Measurements from ENCODE around the gene SRSF5. TPM values are rescaled to one million over a fixed set of nuclear protein-coding genes. Genes with fewer than 3 reads are reported as not detected.
"Not testable (repeated sequence)": the region's sequence is repeated elsewhere in the genome, so short reads cannot be mapped to it uniquely, and the experiment has no call there.

The SRSF5 gene
- total RNA-seq (100 to 1,000 TPM; 188 to 199 TPM), polyA plus RNA-seq (ENCODE audit: insufficient read length in 6 of 6) (100 to 1,000 TPM; 646 to 780 (median 689) TPM)
- long read RNA-seq, donor 1, transcript SRSF5-208 (2 exons, 947 nt), result minor isoform, 24 of 635 reads
- long read RNA-seq, donor 1, transcript SRSF5-207 (6 exons, 3,044 nt), result minor isoform, 7 of 635 reads
- long read RNA-seq, donor 1, transcript SRSF5-217 (8 exons, 1,500 nt), result major isoform, 28 of 635 reads
- long read RNA-seq, donor 1, transcript SRSF5-216 (4 exons, 644 nt), result minor isoform, 7 of 635 reads
- long read RNA-seq, donor 1, partial matches to known transcripts, result 499 of 635 reads
- long read RNA-seq, donor 1, other reads (novel, unspliced or antisense), result 58 of 635 reads
- long read RNA-seq, donor 2, transcript SRSF5-217 (8 exons, 1,500 nt), result major isoform, 18 of 410 reads
- long read RNA-seq, donor 2, transcript SRSF5-201 (8 exons, 1,638 nt), result minor isoform, 5 of 410 reads
- long read RNA-seq, donor 2, transcript SRSF5-218 (2 exons, 622 nt), result minor isoform, 5 of 410 reads
- long read RNA-seq, donor 2, transcript SRSF5-208 (2 exons, 947 nt), result minor isoform, 14 of 410 reads
- long read RNA-seq, donor 2, partial matches to known transcripts, result 299 of 410 reads
- long read RNA-seq, donor 2, other reads (novel, unspliced or antisense), result 64 of 410 reads
- long read RNA-seq, donor 3, transcript SRSF5-201 (8 exons, 1,638 nt), result minor isoform, 8 of 278 reads
- long read RNA-seq, donor 3, transcript SRSF5-208 (2 exons, 947 nt), result minor isoform, 14 of 278 reads
- long read RNA-seq, donor 3, transcript SRSF5-217 (8 exons, 1,500 nt), result major isoform, 35 of 278 reads
- long read RNA-seq, donor 3, transcript SRSF5-212 (7 exons, 2,443 nt), result minor isoform, 6 of 278 reads
- long read RNA-seq, donor 3, partial matches to known transcripts, result 177 of 278 reads
- long read RNA-seq, donor 3, other reads (novel, unspliced or antisense), result 31 of 278 reads
- long read RNA-seq, donor 4, transcript SRSF5-217 (8 exons, 1,500 nt), result major isoform, 14 of 64 reads
- long read RNA-seq, donor 4, partial matches to known transcripts, result 32 of 64 reads
- long read RNA-seq, donor 4, other reads (novel, unspliced or antisense), result 13 of 64 reads
- long read RNA-seq, donor 5, transcript SRSF5-207 (6 exons, 3,044 nt), result minor isoform, 6 of 369 reads
- long read RNA-seq, donor 5, transcript SRSF5-208 (2 exons, 947 nt), result minor isoform, 16 of 369 reads
- long read RNA-seq, donor 5, transcript SRSF5-217 (8 exons, 1,500 nt), result major isoform, 22 of 369 reads
- long read RNA-seq, donor 5, transcript SRSF5-212 (7 exons, 2,443 nt), result minor isoform, 7 of 369 reads
- long read RNA-seq, donor 5, partial matches to known transcripts, result 289 of 369 reads
- long read RNA-seq, donor 5, other reads (novel, unspliced or antisense), result 23 of 369 reads
- long read RNA-seq, donor 6, transcript SRSF5-208 (2 exons, 947 nt), result minor isoform, 5 of 308 reads
- long read RNA-seq, donor 6, transcript SRSF5-212 (7 exons, 2,443 nt), result minor isoform, 6 of 308 reads
- long read RNA-seq, donor 6, transcript SRSF5-201 (8 exons, 1,638 nt), result minor isoform, 5 of 308 reads
- long read RNA-seq, donor 6, transcript SRSF5-217 (8 exons, 1,500 nt), result major isoform, 22 of 308 reads
- long read RNA-seq, donor 6, partial matches to known transcripts, result 215 of 308 reads
- long read RNA-seq, donor 6, other reads (novel, unspliced or antisense), result 49 of 308 reads
- long read RNA-seq, donor 7, transcript SRSF5-208 (2 exons, 947 nt), result major isoform, 16 of 260 reads
- long read RNA-seq, donor 7, transcript SRSF5-212 (7 exons, 2,443 nt), result minor isoform, 5 of 260 reads
- long read RNA-seq, donor 7, partial matches to known transcripts, result 195 of 260 reads
- long read RNA-seq, donor 7, other reads (novel, unspliced or antisense), result 32 of 260 reads
- long read RNA-seq, donor 8, transcript SRSF5-201 (8 exons, 1,638 nt), result minor isoform, 5 of 323 reads
- long read RNA-seq, donor 8, transcript SRSF5-217 (8 exons, 1,500 nt), result minor isoform, 19 of 323 reads
- long read RNA-seq, donor 8, transcript SRSF5-208 (2 exons, 947 nt), result major isoform, 30 of 323 reads
- long read RNA-seq, donor 8, partial matches to known transcripts, result 214 of 323 reads
- long read RNA-seq, donor 8, other reads (novel, unspliced or antisense), result 46 of 323 reads
- long read RNA-seq, donor 9, partial matches to known transcripts, result 0 of 1 reads
- long read RNA-seq, donor 9, other reads (novel, unspliced or antisense), result 0 of 1 reads
- long read RNA-seq, donor 10, transcript SRSF5-217 (8 exons, 1,500 nt), result major isoform, 6 of 25 reads
- long read RNA-seq, donor 10, partial matches to known transcripts, result 13 of 25 reads
- long read RNA-seq, donor 10, other reads (novel, unspliced or antisense), result 5 of 25 reads
- long read RNA-seq, donor 11, result 0 reads
- long read RNA-seq, donor 12, transcript SRSF5-208 (2 exons, 947 nt), result major isoform, 13 of 386 reads
- long read RNA-seq, donor 12, transcript SRSF5-212 (7 exons, 2,443 nt), result minor isoform, 8 of 386 reads
- long read RNA-seq, donor 12, transcript SRSF5-217 (8 exons, 1,500 nt), result major isoform, 13 of 386 reads
- long read RNA-seq, donor 12, partial matches to known transcripts, result 282 of 386 reads
- long read RNA-seq, donor 12, other reads (novel, unspliced or antisense), result 57 of 386 reads

GRCh38 chr14:69766984-69767368 lies at the start of gene SRSF5:
Gene SRSF5, plus strand, starts transcription at chr14:69767142. Its CDS starts 1,015 bp downstream, at chr14:69768157.
- Histone ChIP-seq H3K27ac (peak within 1 kb of the TSS; percentile 100), H3K4me3 (peak within 1 kb of the TSS; percentile 81 to 90), H3K9me3 (no peaks in the 10 kb centered on the region), H3K36me3 (peaks cover 7 to 42% of the 10 kb centered on the region in 2 donors), H3K4me1 (peaks cover 14 to 46% of the 10 kb centered on the region in 2 donors), H3K27me3 (no peaks in the 10 kb centered on the region)
- intact Hi-C loops (cut with DNase I), result no loop called here
- TF ChIP-seq CTCF (IDR thresholded peaks at IDR 0.05), result no peak
- ATAC-seq, result peak; percentile 95
- peak; percentile 96 to 99 (median 98) for DNase-seq

GRCh38 chr14:69718614-69719013 lies 48.3 kb upstream of the SRSF5 start:
- intact Hi-C loops (cut with DNase I); DNase-seq; ATAC-seq; H3K4me3 ChIP-seq; H3K27me3 ChIP-seq; H3K9me3 ChIP-seq: not testable (repeated sequence)
- H3K27ac ChIP-seq, result peak overlapping the region in 1 of 2 donors; percentile 73
- peaks cover 27 to 75% of the 10 kb centered on the region in 2 donors for H3K4me1 ChIP-seq
- peaks cover 0 to 16% of the 10 kb centered on the region in 2 donors for H3K36me3 ChIP-seq

- peak; percentile 70 for ATAC-seq
- no peaks in the 10 kb centered on the region for H3K27me3 ChIP-seq
- peaks cover 24 to 66% of the 10 kb centered on the region in 2 donors for H3K4me1 ChIP-seq
- H3K9me3 ChIP-seq, result no peaks in the 10 kb centered on the region
- peaks cover 0 to 6% of the 10 kb centered on the region in 2 donors for H3K36me3 ChIP-seq
- DNase-seq, result peak in 1 of 4 donors; percentile 56
- H3K4me3 ChIP-seq, result no peak overlapping the region
- H3K27ac ChIP-seq, result peak overlapping the region in 1 of 2 donors; percentile 73
- intact Hi-C loops (cut with DNase I), result no loop called here
- TF ChIP-seq CTCF (IDR thresholded peaks at IDR 0.05), result no peak
These were observed 47.4 kb upstream of the SRSF5 start for GRCh38 chr14:69719501-69719951.

- intact Hi-C loops (cut with DNase I), result loop anchor here in 1 of 2 donors (10.0 kb wide), 1 partner anchor 126 kb away; no protein-coding TSS in a partner anchor
- H3K27ac ChIP-seq, result no peak overlapping the region
- H3K36me3 ChIP-seq, result no peaks in the 10 kb centered on the region
- no peaks in the 10 kb centered on the region for H3K9me3 ChIP-seq
- ATAC-seq (no peak), DNase-seq (no peak)
- no peak overlapping the region for H3K4me3 ChIP-seq
- peaks cover 20 to 64% of the 10 kb centered on the region in 2 donors for H3K4me1 ChIP-seq
- TF ChIP-seq CTCF (IDR thresholded peaks at IDR 0.05), result no peak
- no peaks in the 10 kb centered on the region for H3K27me3 ChIP-seq
These were observed 46.0 kb upstream of the SRSF5 start for GRCh38 chr14:69720912-69721311.

Data from left lung (tissue), 14 donors.